ENCODE results near the gene GSTT4. TPM values are rescaled to one million over a fixed set of nuclear protein-coding genes. Genes with fewer than 3 reads are reported as not detected.

The GSTT4 gene
- total and polyA plus RNA-seq, 2 of the 13 experiments (the other 11 are each of a cell fraction or from before 2014, with no cell fraction given): 0.59 to 0.62 TPM

- TF ChIP-seq ZNF639 (CRISPR knock-in tag; conservative IDR thresholded peaks at IDR 0.05) (no peak), ZBTB38 (CRISPR knock-in tag; IDR thresholded peaks at IDR 0.05) (no peak), NRL (CRISPR knock-in tag; IDR thresholded peaks at IDR 0.05; ENCODE audit: borderline replicate concordance) (no peak), ZNF276 (CRISPR knock-in tag; IDR thresholded peaks at IDR 0.05; ENCODE audit: low read depth) (no peak), FOSL1 (CRISPR knock-in tag; IDR thresholded peaks at IDR 0.05; ENCODE audit: borderline replicate concordance) (no peak), EP300 (IDR thresholded peaks at IDR 0.05; ENCODE audit: low read depth in 2 of 2, low read length in 2 of 2) (no peak), EP300 (CRISPR knock-in tag; IDR thresholded peaks at IDR 0.05; ENCODE audit: borderline replicate concordance) (no peak), ZNF550 (CRISPR knock-in tag; IDR thresholded peaks at IDR 0.05; ENCODE audit: borderline replicate concordance) (no peak), FOXA1 (IDR thresholded peaks at IDR 0.05) (no peak), FOXA1 (CRISPR knock-in tag; IDR thresholded peaks at IDR 0.05) (no peak), ATM (IDR thresholded peaks at IDR 0.05; ENCODE audit: borderline replicate concordance) (no peak)
Observed at GRCh38 chr22:24029304-24029703, 24.1 kb upstream of the GSTT4 start (continued).

GRCh38 chr22:24028533-24028932 lies 23.3 kb upstream of the GSTT4 start:
- intact Hi-C loops (cut with micrococcal nuclease; ENCODE audit: unreplicated experiment): no loop called here
- ChIA-PET CTCF (ENCODE audit: low intra/inter-chr PET ratio, low total read pairs) (no interaction called here), POLR2A (no interaction called here)
- in situ Hi-C loops (cut with HindIII; ENCODE audit: extremely low pct_ligation_motif_present, low pct_unique_long_range_greater_than_20kb): no loop called here
- DNase-seq (ENCODE audit: low spot score): no peak
- Histone ChIP-seq H2AFZ (ENCODE audit: low read length) (no peak overlapping the region), H3K9me3 (ENCODE audit: low read length) (no peaks in the 10 kb centered on the region), H3K36me3 (replicated peaks in 1 of 2; ENCODE audit: control insufficient read depth in 1 of 2, insufficient read depth in 2 of 2, low read length in 2 of 2) (peaks cover 1 to 11% of the 10 kb centered on the region in 2 experiments), H3K27me3 (ENCODE audit: control insufficient read depth in 1 of 2, insufficient read depth in 2 of 2, low read length in 2 of 2) (no peaks in the 10 kb centered on the region), H3K9ac (ENCODE audit: insufficient read depth, low read depth, low read length) (no peak overlapping the region), H3K27ac (ENCODE audit: extremely low read length, insufficient read depth, low read length) (no peak overlapping the region), H3K4me3 (replicated peaks in 1 of 3; ENCODE audit: insufficient read depth in 1 of 3, low read depth in 2 of 3, low read length in 3 of 3) (no peak overlapping the region), H3K4me1 (ENCODE audit: insufficient read depth, low read length) (peaks cover 28% of the 10 kb centered on the region), H4K20me1 (ENCODE audit: insufficient read depth, low read length) (0 out of 2 replicates have a peak, but pooled peaks cover 2% of the 10 kb centered on the region), H3K79me2 (ENCODE audit: insufficient read depth, low read length) (peaks cover 97% of the 10 kb centered on the region), H3K4me2 (ENCODE audit: low read depth, low read length) (no peak overlapping the region)
- BruUV-seq (replicated peaks): no TSS peak
- ATAC-seq: no peak
- WGBS (ENCODE audit: low lambda C conversion rate): 69% methylated on average over 2 of the region's 2 CpGs
- no peak for FAIRE-seq
- no peak for TF ChIP-seq RBFOX2 (IDR thresholded peaks at IDR 0.05; ENCODE audit: low read depth, low read length)
- TF ChIP-seq NBN (conservative IDR thresholded peaks at IDR 0.05): no peak
- TF ChIP-seq CBX2 (IDR thresholded peaks at IDR 0.05; ENCODE audit: low read depth, low read length): no peak
- no peak for TF ChIP-seq CBX2 (CRISPR knock-in tag; IDR thresholded peaks at IDR 0.05; ENCODE audit: low read depth)
- TF ChIP-seq ZFP91 (CRISPR knock-in tag; IDR thresholded peaks at IDR 0.05; ENCODE audit: borderline replicate concordance): no peak
- no peak for TF ChIP-seq RBAK (CRISPR knock-in tag; IDR thresholded peaks at IDR 0.05)
- TF ChIP-seq LRRFIP1 (CRISPR knock-in tag; conservative IDR thresholded peaks at IDR 0.05): no peak
- TF ChIP-seq MAFG (CRISPR knock-in tag; IDR thresholded peaks at IDR 0.05): no peak

All from HepG2 (cell line).